Kidney (tissue), 14 donors: ENCODE data around the gene MPC1L. TPM values are rescaled to one million over a fixed set of nuclear protein-coding genes. Genes with fewer than 3 reads are reported as not detected.

ENCODE experiments used
- DNase-seq, 5 donors: peaks; one replicate each; pipeline ENCODE4 v3.0.0-alpha.2; 2013 to 2020
- FAIRE-seq: peaks from 2 replicates; lab custom pipeline; 2012; peaks lifted over from hg19 to GRCh38; lab: Jason Lieb, UNC
- H3K27ac ChIP-seq, 2 donors: one replicate each; pipeline ENCODE4 v1.7.0; 2013; ENCODE audit warnings: low read depth in 2 of 2, low read length in 2 of 2, inconsistent platforms in 1 of 2
- H3K27me3 ChIP-seq: one replicate; pipeline ENCODE4 v1.7.1; 2013; ENCODE audit warnings: low read length, inconsistent platforms; ENCODE audit not compliant: control insufficient read depth, insufficient read depth
- H3K36me3 ChIP-seq, 3 donors: one replicate each; pipeline versions ENCODE4 v1.7.0 to v1.7.1; 2013; ENCODE audit warnings: low read length in 3 of 3, control low read depth in 1 of 3, inconsistent platforms in 1 of 3; ENCODE audit not compliant: insufficient read depth in 3 of 3, control insufficient read depth in 2 of 3
- H3K4me1 ChIP-seq, 3 donors: one replicate each; pipeline versions ENCODE4 v1.7.0 to v1.7.1; 2013; ENCODE audit warnings: low read length in 3 of 3, inconsistent platforms in 1 of 3, low read depth in 1 of 3; ENCODE audit not compliant: control insufficient read depth in 2 of 3, insufficient read depth in 2 of 3
- H3K4me3 ChIP-seq, 3 donors: one replicate each; pipeline versions ENCODE4 v1.7.0 to v1.8.1; 2013; ENCODE audit warnings: low read length in 3 of 3, control low read depth in 1 of 3, inconsistent platforms in 1 of 3
- H3K9ac ChIP-seq, 3 donors: one replicate each; pipeline versions ENCODE4 v1.7.0 to v1.7.1; 2013; ENCODE audit warnings: low read length in 3 of 3, control low read depth in 1 of 3, inconsistent platforms in 1 of 3
- H3K9me3 ChIP-seq, 3 donors: one replicate each; pipeline versions ENCODE4 v1.7.0 to v1.7.1; 2013; ENCODE audit warnings: low read length in 3 of 3, control low read depth in 1 of 3, inconsistent platforms in 1 of 3; ENCODE audit not compliant: control insufficient read depth in 2 of 3, insufficient read depth in 1 of 3
- intact Hi-C: fragments of 100-400 bp; cut with DNase I; formaldehyde crosslinking; loops from one replicate; pipeline ENCODE4 v1.11.1; 2022
- polyA plus RNA-seq: library from polyadenylated mRNA; stranded (reverse); fragments of 350-450 nt; fragmentation: Illumina TruSeq; extraction: RNeasy Lipid Tissue Mini Kit (QIAGEN cat#74804); gene quantifications from one replicate; pipeline ENCODE4 v1.2.3, GENCODE V29; 2014; ENCODE audit warnings: low read depth, low replicate concordance; ENCODE audit not compliant: insufficient read depth
- total RNA-seq: library from RNA; stranded (reverse); fragmentation: NEBNext Ultra II Directional; extraction: Animal tissue kit (Norgen Biotek cat#: 25700); gene quantifications from one replicate; pipeline ENCODE4 v1.2.1, GENCODE V29; 2021
- TF ChIP-seq, protein P1 (sequence below): IDR thresholded peaks from 3 replicates; pipeline ENCODE4 v1.5.1; 2012; ENCODE audit warnings: mild to moderate bottlenecking, moderate library complexity, borderline replicate concordance; ENCODE audit not compliant: insufficient read depth; ENCODE audit errors: extremely low read depth
- donor health status: control.
- donor health status: control.
- donor health status: control.
- donor health status: control.
- donor health status: control.
- donor health status: DM: yes; HTN: yes; CAD: no.
- donor health status: Normal renal cell carcinoma (clear cell type).

MPC1L gene
- total and polyA plus RNA-seq, 2 donors from 2014 or later = not detected

GRCh38 chrX:40578039-40578695, 45.1 kb upstream of the MPC1L start:
- FAIRE-seq = no peak
- intact Hi-C loops = no loop called here

GRCh38 chrX:40579141-40579540, 44.1 kb upstream of the MPC1L start:
- Histone ChIP-seq H3K27ac (no peak overlapping the region), H3K9ac (no peak overlapping the region), H3K36me3 (no peaks in the 10 kb centered on the region), H3K27me3 (peaks cover 3% of the 10 kb centered on the region), H3K4me1 (peaks cover 0 to 2% (median 2%) of the 10 kb centered on the region in 3 donors), H3K4me3 (no peak overlapping the region), H3K9me3 (no peaks in the 10 kb centered on the region)
- no peak for FAIRE-seq
- TF ChIP-seq, protein P1, sequence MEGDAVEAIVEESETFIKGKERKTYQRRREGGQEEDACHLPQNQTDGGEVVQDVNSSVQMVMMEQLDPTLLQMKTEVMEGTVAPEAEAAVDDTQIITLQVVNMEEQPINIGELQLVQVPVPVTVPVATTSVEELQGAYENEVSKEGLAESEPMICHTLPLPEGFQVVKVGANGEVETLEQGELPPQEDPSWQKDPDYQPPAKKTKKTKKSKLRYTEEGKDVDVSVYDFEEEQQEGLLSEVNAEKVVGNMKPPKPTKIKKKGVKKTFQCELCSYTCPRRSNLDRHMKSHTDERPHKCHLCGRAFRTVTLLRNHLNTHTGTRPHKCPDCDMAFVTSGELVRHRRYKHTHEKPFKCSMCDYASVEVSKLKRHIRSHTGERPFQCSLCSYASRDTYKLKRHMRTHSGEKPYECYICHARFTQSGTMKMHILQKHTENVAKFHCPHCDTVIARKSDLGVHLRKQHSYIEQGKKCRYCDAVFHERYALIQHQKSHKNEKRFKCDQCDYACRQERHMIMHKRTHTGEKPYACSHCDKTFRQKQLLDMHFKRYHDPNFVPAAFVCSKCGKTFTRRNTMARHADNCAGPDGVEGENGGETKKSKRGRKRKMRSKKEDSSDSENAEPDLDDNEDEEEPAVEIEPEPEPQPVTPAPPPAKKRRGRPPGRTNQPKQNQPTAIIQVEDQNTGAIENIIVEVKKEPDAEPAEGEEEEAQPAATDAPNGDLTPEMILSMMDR = no peak
- DNase-seq = no peak
- intact Hi-C loops = no loop called here

More at GRCh38 chrX:40578039-40578695, 45.1 kb upstream of the MPC1L start:
- TF ChIP-seq, protein P1 = no peak
- no peak overlapping the region for H3K27ac ChIP-seq
- no peak overlapping the region for H3K9ac ChIP-seq
- no peaks in the 10 kb centered on the region for H3K9me3 ChIP-seq
- H3K27me3 ChIP-seq = peaks cover under 1% of the 10 kb centered on the region
- no peaks in the 10 kb centered on the region for H3K36me3 ChIP-seq
- H3K4me1 ChIP-seq = peaks cover 0 to 2% (median 2%) of the 10 kb centered on the region in 3 donors
- no peak overlapping the region for H3K4me3 ChIP-seq
- DNase-seq = no peak

DNA sequence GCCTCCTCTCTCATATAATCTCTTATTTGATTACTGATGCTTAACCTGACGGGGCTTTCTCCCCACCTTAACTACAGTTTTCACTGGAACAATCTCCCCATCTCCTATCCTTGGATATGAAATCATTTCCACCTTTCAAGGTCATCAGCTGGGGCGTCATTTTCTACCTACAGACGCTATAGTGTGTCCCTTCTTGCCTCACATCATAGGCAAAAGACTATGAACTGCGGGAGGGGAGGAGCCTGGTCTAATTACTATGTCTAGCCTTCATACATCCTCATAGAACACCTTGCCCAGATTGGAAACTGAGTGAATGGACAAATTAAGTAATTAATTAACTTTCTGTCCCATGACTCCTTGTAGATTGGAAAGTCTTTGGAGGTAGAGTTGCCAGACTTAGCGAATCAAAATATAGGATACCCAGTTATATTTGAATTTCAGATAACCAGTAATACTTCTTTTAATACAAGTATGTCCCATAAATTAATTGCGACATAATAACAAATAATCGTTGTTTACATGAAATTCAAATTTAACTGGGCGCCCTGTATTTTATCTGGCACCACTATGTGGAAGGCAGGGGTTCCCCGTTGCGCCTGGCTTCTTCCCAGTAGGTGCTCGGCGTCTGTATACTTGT, 43.2 kb upstream of the MPC1L start:
- Histone ChIP-seq H3K36me3 (no peaks in the 10 kb centered on the region), H3K27ac (peak overlapping the region; percentile 80 to 86), H3K27me3 (peaks cover 3% of the 10 kb centered on the region), H3K9ac (peak overlapping the region in 2 of 3 donors; percentile 67 to 74), H3K9me3 (no peaks in the 10 kb centered on the region), H3K4me3 (peak overlapping the region; percentile 85 to 88 (median 87)), H3K4me1 (peaks cover 0 to 2% (median 2%) of the 10 kb centered on the region in 3 donors)
- TF ChIP-seq, protein P1 = no peak
- FAIRE-seq = no peak
- intact Hi-C loops = no loop called here
- no peak for DNase-seq
